RWPE1 (cell line): ENCODE measurements around the gene C1orf174.

Experiments
- CTCF ChIA-PET: fragments of 350-600 bp; sonication (Branson Sonifier 250); formaldehyde crosslinking; extraction: SDS; loops from one replicate; lab custom pipeline; 2021; lab: Yijun Ruan, JAX
- POLR2A ChIA-PET: fragments of 400-600 bp; formaldehyde crosslinking; extraction: SDS; loops from one replicate; lab custom pipeline; 2020; ENCODE audit warnings: antibody characterized with exemption; ENCODE audit not compliant: low non-redundant PET; lab: Yijun Ruan, JAX
- DNase-seq: peaks from one replicate; pipeline ENCODE4 v3.0.0; 2012; ENCODE audit warnings: low spot score
- H3K27ac ChIP-seq: fragments of 450-650 bp; 2 replicates; pipeline ENCODE4 v1.5.1; 2017
- CTCF ChIP-seq: fragments of 450-650 bp; conservative IDR thresholded peaks from 2 replicates; pipeline ENCODE4 v1.5.1; 2017; ENCODE audit warnings: low read depth, mild to moderate bottlenecking

Gene C1orf174

GRCh38 chr1:3923378-3924185, 23.5 kb upstream of the C1orf174 start:
- no peak overlapping the region for H3K27ac ChIP-seq
- DNase-seq: no peak
- CTCF ChIA-PET: no interaction called here
- TF ChIP-seq CTCF: no peak
- POLR2A ChIA-PET: no interaction called here

DNA sequence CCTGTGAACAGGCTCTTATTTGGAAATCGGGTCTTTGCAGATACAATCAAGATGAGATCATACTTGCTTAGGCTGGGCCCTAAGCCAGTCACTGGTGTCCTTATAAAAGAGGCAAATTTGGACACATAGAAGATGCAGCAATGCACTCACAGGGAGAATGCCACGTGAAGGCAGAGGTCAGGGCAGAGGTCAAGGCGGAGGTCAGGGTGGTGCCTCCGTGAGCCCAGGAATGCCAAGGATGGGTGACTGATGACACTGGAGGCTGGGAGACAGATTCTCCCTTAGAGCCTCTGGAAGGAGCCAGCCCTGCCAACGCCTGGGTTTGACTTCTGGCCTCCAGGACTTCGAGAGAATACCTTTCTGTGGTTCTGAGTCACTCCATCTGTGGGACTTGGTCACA, 22.8 kb upstream of the C1orf174 start:
- no peak overlapping the region for H3K27ac ChIP-seq
- DNase-seq: no peak
- ChIA-PET CTCF (no interaction called here), POLR2A (no interaction called here)
- TF ChIP-seq CTCF: no peak

DNA sequence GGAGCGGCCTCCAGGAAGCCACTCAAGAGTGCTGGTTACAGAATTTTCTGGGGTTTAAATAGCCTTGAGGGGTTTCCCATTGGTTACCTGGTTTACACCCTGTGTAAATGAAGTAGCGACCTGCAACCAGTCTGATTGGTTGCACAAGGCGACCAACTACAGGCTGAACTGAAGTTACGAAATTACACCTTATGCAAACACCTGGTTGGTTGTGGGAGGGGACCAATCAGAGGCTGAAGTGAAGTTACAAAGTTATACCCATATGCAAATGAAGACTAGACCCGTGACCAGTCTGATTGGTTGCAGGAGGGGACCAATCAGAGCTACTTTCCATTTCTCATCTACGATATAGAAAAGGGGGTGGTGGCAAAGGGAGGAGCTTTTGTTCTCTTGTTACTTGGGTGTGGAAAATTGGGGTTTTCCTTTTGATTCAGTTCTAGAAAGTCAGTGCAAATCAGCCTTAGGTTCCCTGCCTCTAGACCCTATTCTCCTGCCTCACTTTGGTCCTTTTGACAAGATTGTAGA, 22.2 kb upstream of the C1orf174 start:
- no peak for DNase-seq
- ChIA-PET CTCF (interaction anchor here (1.4 kb wide), 1 partner anchor 10 kb away, joined by 4 read pairs; no protein-coding TSS in a partner anchor), POLR2A (no interaction called here)
- H3K27ac ChIP-seq: no peak overlapping the region
- TF ChIP-seq CTCF: no peak

GRCh38 chr1:3921765-3922164, 21.7 kb upstream of the C1orf174 start:
- DNase-seq: no peak
- TF ChIP-seq CTCF: no peak
- no peak overlapping the region for H3K27ac ChIP-seq
- POLR2A ChIA-PET: no interaction called here
- CTCF ChIA-PET: interaction anchor here (1.4 kb wide), 1 partner anchor 10 kb away, joined by 4 read pairs; no protein-coding TSS in a partner anchor

DNA sequence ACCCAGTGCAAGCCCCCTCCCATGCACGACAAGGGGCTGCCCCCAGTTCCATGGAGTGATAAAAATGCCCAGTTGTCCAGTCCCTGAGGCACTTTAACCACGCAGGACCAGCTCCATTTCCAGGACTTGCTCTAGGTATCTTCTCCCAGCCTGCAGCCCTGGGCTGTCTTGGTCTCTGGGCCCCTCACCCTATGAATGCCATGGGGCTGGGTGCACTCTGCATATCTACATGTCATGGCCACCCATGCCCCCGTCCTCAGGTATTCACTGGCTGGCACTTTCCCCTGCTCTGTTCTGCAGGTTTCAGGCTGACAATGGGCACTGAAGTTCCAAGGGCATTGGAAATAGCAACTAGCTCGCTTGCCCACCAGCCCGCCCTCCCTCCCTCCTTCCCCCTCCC, 19.6 kb upstream of the C1orf174 start:
- POLR2A ChIA-PET: no interaction called here

More for the DNA sequence above, 19.6 kb upstream of the C1orf174 start:
- H3K27ac ChIP-seq: no peak overlapping the region
- no peak for TF ChIP-seq CTCF
- no peak for DNase-seq
- CTCF ChIA-PET: no interaction called here
